H9 (cell line): ENCODE data around the gene CASQ2. TPM values are rescaled to one million over a fixed set of nuclear protein-coding genes. Genes with fewer than 3 reads are reported as not detected.

ENCODE experiments used
- DNase-seq: peaks from one replicate; pipeline ENCODE4 v3.0.0-alpha.2; 2017
- H2AFZ ChIP-seq: one replicate; pipeline ENCODE4 v1.6.1; 2013; ENCODE audit warnings: mild to moderate bottlenecking, low read length, control low read depth, moderate library complexity
- H2AK5ac ChIP-seq: 2 replicates; pipeline ENCODE4 v1.6.1; 2013; ENCODE audit warnings: low read length, control low read depth, mixed read lengths; ENCODE audit not compliant: insufficient read length
- H2BK120ac ChIP-seq: one replicate; pipeline ENCODE4 v1.6.1; 2013; ENCODE audit warnings: low read depth, mild to moderate bottlenecking, low read length, control low read depth, inconsistent platforms; ENCODE audit not compliant: poor library complexity, severe bottlenecking
- H2BK12ac ChIP-seq: 2 replicates; pipeline ENCODE4 v1.6.1; 2013; ENCODE audit warnings: low read length, control low read depth, mixed read lengths, low read depth; ENCODE audit not compliant: insufficient read length
- H2BK15ac ChIP-seq: 2 replicates; pipeline ENCODE4 v1.6.1; 2013; ENCODE audit warnings: low read depth, low read length, control low read depth
- H2BK20ac ChIP-seq: one replicate; pipeline ENCODE4 v1.6.1; 2013; ENCODE audit warnings: low read depth, mild to moderate bottlenecking, low read length, control low read depth, inconsistent platforms; ENCODE audit not compliant: poor library complexity, severe bottlenecking
- H2BK5ac ChIP-seq: 2 replicates; pipeline ENCODE4 v1.6.1; 2013; ENCODE audit warnings: low read length, control low read depth, mixed read lengths; ENCODE audit not compliant: insufficient read length
- H3K14ac ChIP-seq: 2 replicates; pipeline ENCODE4 v1.6.1; 2013; ENCODE audit warnings: low read length, control low read depth; ENCODE audit not compliant: insufficient read depth
- H3K18ac ChIP-seq: 2 replicates; pipeline ENCODE4 v1.6.1; 2013; ENCODE audit warnings: low read depth, mild to moderate bottlenecking, mixed read lengths, low read length, control low read depth; ENCODE audit not compliant: insufficient read length
- H3K23ac ChIP-seq: 2 replicates; pipeline ENCODE4 v1.6.1; 2013; ENCODE audit warnings: low read length, control low read depth, mixed read lengths, low read depth; ENCODE audit not compliant: insufficient read length
- H3K23me2 ChIP-seq: 2 replicates; pipeline ENCODE4 v1.6.1; 2013; ENCODE audit warnings: low read depth, mild to moderate bottlenecking, mixed read lengths, low read length, control low read depth; ENCODE audit not compliant: insufficient read length, poor library complexity, severe bottlenecking
- H3K27ac ChIP-seq: 2 replicates; pipeline ENCODE4 v1.5.1; 2013; ENCODE audit warnings: low read length, control low read depth, mixed read lengths, low read depth; ENCODE audit not compliant: insufficient read length
- H3K27me3 ChIP-seq: 2 replicates; pipeline ENCODE4 v1.6.1; 2013; ENCODE audit warnings: low read length, control low read depth, inconsistent platforms; ENCODE audit not compliant: insufficient read depth
- H3K4ac ChIP-seq: 2 replicates; pipeline ENCODE4 v1.6.1; 2013; ENCODE audit warnings: low read depth, mild to moderate bottlenecking, control low read depth, inconsistent platforms, low read length, moderate library complexity
- H3K4me1 ChIP-seq: 2 replicates; pipeline ENCODE4 v1.6.1; 2013; ENCODE audit warnings: low read length, control low read depth, inconsistent platforms; ENCODE audit not compliant: insufficient read depth
- H3K4me2 ChIP-seq: 2 replicates; pipeline ENCODE4 v1.6.1; 2013; ENCODE audit warnings: low read length, control low read depth, mixed read lengths; ENCODE audit not compliant: insufficient read length, insufficient read depth
- H3K56ac ChIP-seq: 2 replicates; pipeline ENCODE4 v1.6.1; 2013; ENCODE audit warnings: low read depth, mild to moderate bottlenecking, mixed read lengths, low read length, control low read depth; ENCODE audit not compliant: insufficient read length
- H3K79me1 ChIP-seq: 2 replicates; pipeline ENCODE4 v1.6.1; 2013; ENCODE audit warnings: low read depth, mild to moderate bottlenecking, moderate library complexity, low read length, control low read depth, inconsistent platforms; ENCODE audit not compliant: insufficient read depth, poor library complexity, severe bottlenecking
- H3K79me2 ChIP-seq: 2 replicates; pipeline ENCODE4 v1.6.1; 2013; ENCODE audit warnings: low read length, control low read depth, inconsistent platforms; ENCODE audit not compliant: insufficient read depth
- H3K9ac ChIP-seq: 2 replicates; pipeline ENCODE4 v1.6.1; 2013; ENCODE audit warnings: low read length, control low read depth, mixed read lengths; ENCODE audit not compliant: insufficient read length; ENCODE audit errors: extremely low read depth
- H3K9me3 ChIP-seq: one replicate; pipeline ENCODE4 v1.6.1; 2013; ENCODE audit warnings: low read depth, low read length, inconsistent platforms; ENCODE audit not compliant: control insufficient read depth
- H3T11ph ChIP-seq: one replicate; pipeline ENCODE4 v1.6.1; 2013; ENCODE audit warnings: mild to moderate bottlenecking, low read length, control low read depth, inconsistent platforms
- H4K20me1 ChIP-seq: one replicate; pipeline ENCODE4 v1.6.1; 2013; ENCODE audit not compliant: control insufficient read depth, insufficient read length, insufficient read depth
- H4K5ac ChIP-seq: 2 replicates; pipeline ENCODE4 v1.6.1; 2013; ENCODE audit warnings: low read depth, mild to moderate bottlenecking, mixed read lengths, low read length, control low read depth; ENCODE audit not compliant: insufficient read length
- H4K8ac ChIP-seq: replicated peaks from 2 replicates; pipeline ENCODE4 v1.6.1; 2013; ENCODE audit warnings: low read length, control low read depth, mixed read lengths, low read depth; ENCODE audit not compliant: insufficient read length
- H4K91ac ChIP-seq: 2 replicates; pipeline ENCODE4 v1.6.1; 2013; ENCODE audit warnings: low read depth, mild to moderate bottlenecking, moderate library complexity, mixed read lengths, low read length, control low read depth; ENCODE audit not compliant: insufficient read length
- H3K27ac Mint-ChIP-seq, 3 experiments: 2 replicates in 2 of 3; 3 replicates in 1 of 3; pipeline ENCODE4 v1.8.0; 2020 to 2021; ENCODE audit warnings: mixed read lengths in 3 of 3, mild to moderate bottlenecking in 1 of 3, moderate library complexity in 1 of 3
- H3K27me3 Mint-ChIP-seq: 2 replicates; pipeline ENCODE4 v1.8.0; 2021; ENCODE audit warnings: low read depth, mild to moderate bottlenecking, moderate library complexity, mixed read lengths
- H3K36me3 Mint-ChIP-seq, 3 experiments: 2 replicates in 2 of 3; 3 replicates in 1 of 3; pipeline ENCODE4 v1.8.0; 2020 to 2021; ENCODE audit warnings: low read depth in 3 of 3, mixed read lengths in 3 of 3; ENCODE audit not compliant: insufficient read depth in 1 of 3
- H3K4me1 Mint-ChIP-seq, 2 experiments: 2 replicates each; pipeline ENCODE4 v1.8.0; 2020; ENCODE audit warnings: mixed read lengths in 2 of 2
- H3K4me3 Mint-ChIP-seq, 2 experiments: 2 replicates in 1 of 2; 3 replicates in 1 of 2; pipeline ENCODE4 v1.8.0; 2020 to 2021; ENCODE audit warnings: mild to moderate bottlenecking in 2 of 2, mixed read lengths in 2 of 2, moderate library complexity in 1 of 2
- H3K9me3 Mint-ChIP-seq, 2 experiments: 2 replicates in 1 of 2; 3 replicates in 1 of 2; pipeline ENCODE4 v1.8.0; 2020; ENCODE audit warnings: mild to moderate bottlenecking in 2 of 2, mixed read lengths in 2 of 2, moderate library complexity in 1 of 2
- WGBS: extraction: QIAGEN DNeasy Blood & Tissue Kit; methylation state at CpG from one replicate; pipeline ENCODE4 v1.1.7; 2013; ENCODE audit warnings: missing lambda C conversion rate, low lambda C conversion rate, mixed read lengths; ENCODE audit not compliant: insufficient read length; ENCODE audit errors: extremely low coverage; 5-methylcytosine and 5-hydroxymethylcytosine counted together
- total RNA-seq: library from RNA; stranded (reverse); gene quantifications from 2 replicates; pipeline ENCODE4 v1.2.1, GENCODE V29; 2021
- TF ChIP-seq, protein P1 (sequence below): fragments of 200-600 bp; sonication (generic); conservative IDR thresholded peaks from 3 replicates; pipeline ENCODE4 v1.8.0; 2021; ENCODE audit warnings: antibody characterized with exemption, mild to moderate bottlenecking

Gene CASQ2
- total RNA-seq, 1 experiment from 2014 or later = not detected

DNA sequence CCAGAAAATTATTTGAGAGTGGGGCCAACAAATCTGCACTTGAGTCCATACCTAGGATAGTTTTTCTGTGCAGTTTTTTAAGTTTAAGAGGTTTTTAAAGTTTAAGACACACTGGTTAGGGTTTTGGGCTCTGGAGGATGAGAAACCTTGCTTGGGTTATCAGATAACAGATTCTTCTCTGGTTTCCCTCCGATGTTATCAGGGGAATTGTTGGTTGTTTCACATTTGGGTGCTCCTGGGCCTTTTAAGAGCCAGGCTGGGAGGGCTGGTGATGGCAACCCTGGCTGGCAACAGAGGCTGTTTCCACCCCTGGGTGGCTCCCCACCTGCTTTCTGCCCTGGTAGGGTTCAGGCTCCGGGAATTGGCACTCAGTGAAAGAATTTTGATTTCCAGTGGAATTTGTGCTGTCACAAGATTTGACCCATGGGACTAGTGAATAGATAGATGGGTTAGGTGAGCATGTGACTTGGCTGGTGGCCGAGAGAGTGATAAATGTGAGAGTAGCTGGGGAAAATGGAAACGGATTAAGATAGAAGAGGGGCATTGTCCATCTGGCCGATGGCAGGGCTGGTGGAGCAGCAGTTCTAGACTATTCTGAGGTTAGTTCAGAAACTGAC is 111.9 kb downstream of the CASQ2 start:
- H2BK15ac ChIP-seq = no peak overlapping the region
- H3K4me1 Mint-ChIP-seq = peaks cover 36 to 49% of the 10 kb centered on the region in 2 experiments
- no peak for DNase-seq
- H3K27me3 ChIP-seq = no peaks in the 10 kb centered on the region
- H3K27ac ChIP-seq = no peak overlapping the region
- no peak overlapping the region for H2BK5ac ChIP-seq
- no CpG with 5 or more reads among the region's 5 CpGs for WGBS
- no peak overlapping the region for H2AK5ac ChIP-seq
- H3K4ac ChIP-seq = no peak overlapping the region
- no peak overlapping the region for H3T11ph ChIP-seq
- no peak overlapping the region for H4K8ac ChIP-seq
- no peak overlapping the region for H4K5ac ChIP-seq
- peaks cover 8 to 40% (median 24%) of the 10 kb centered on the region in 3 experiments for H3K36me3 Mint-ChIP-seq
- no peaks in the 10 kb centered on the region for H4K20me1 ChIP-seq
- H3K4me3 Mint-ChIP-seq = no peak overlapping the region
- H2BK12ac ChIP-seq = no peak overlapping the region
- TF ChIP-seq, protein P1, sequence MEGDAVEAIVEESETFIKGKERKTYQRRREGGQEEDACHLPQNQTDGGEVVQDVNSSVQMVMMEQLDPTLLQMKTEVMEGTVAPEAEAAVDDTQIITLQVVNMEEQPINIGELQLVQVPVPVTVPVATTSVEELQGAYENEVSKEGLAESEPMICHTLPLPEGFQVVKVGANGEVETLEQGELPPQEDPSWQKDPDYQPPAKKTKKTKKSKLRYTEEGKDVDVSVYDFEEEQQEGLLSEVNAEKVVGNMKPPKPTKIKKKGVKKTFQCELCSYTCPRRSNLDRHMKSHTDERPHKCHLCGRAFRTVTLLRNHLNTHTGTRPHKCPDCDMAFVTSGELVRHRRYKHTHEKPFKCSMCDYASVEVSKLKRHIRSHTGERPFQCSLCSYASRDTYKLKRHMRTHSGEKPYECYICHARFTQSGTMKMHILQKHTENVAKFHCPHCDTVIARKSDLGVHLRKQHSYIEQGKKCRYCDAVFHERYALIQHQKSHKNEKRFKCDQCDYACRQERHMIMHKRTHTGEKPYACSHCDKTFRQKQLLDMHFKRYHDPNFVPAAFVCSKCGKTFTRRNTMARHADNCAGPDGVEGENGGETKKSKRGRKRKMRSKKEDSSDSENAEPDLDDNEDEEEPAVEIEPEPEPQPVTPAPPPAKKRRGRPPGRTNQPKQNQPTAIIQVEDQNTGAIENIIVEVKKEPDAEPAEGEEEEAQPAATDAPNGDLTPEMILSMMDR = no peak
- no peaks in the 10 kb centered on the region for H3K79me1 ChIP-seq
- no peak overlapping the region for H2AFZ ChIP-seq
- no peak overlapping the region for H3K27ac Mint-ChIP-seq
- no peaks in the 10 kb centered on the region for H3K23me2 ChIP-seq
- no peak overlapping the region for H2BK20ac ChIP-seq
- no peak overlapping the region for H3K9ac ChIP-seq
- H4K91ac ChIP-seq = no peak overlapping the region
- H3K14ac ChIP-seq = no peak overlapping the region
- H3K23ac ChIP-seq = no peak overlapping the region
- peaks cover 13% of the 10 kb centered on the region; the same call in 1 of the 2 replicates for H3K4me1 ChIP-seq
- H3K4me2 ChIP-seq = no peak overlapping the region
- H3K18ac ChIP-seq = no peak overlapping the region
- H3K9me3 ChIP-seq = no peaks in the 10 kb centered on the region
- no peak overlapping the region for H3K56ac ChIP-seq
- no peaks in the 10 kb centered on the region for H3K27me3 Mint-ChIP-seq
- 0 out of 2 replicates have a peak, but pooled peaks cover 4% of the 10 kb centered on the region for H3K79me2 ChIP-seq
- H3K9me3 Mint-ChIP-seq = no peaks in the 10 kb centered on the region
- no peak overlapping the region for H2BK120ac ChIP-seq
